Calu3 (cell line): ENCODE data around the gene POLDIP3. TPM values are rescaled to one million over a fixed set of nuclear protein-coding genes. Genes with fewer than 3 reads are reported as not detected.
A peak's percentile ranks its signal among the peaks of the same experiment; 100 is the strongest.

ENCODE experiments used
- BruUV-seq: library from RNA; stranded (reverse); fragments of 400-500 nt; replicated peaks from 2 replicates; lab custom pipeline; 2021; lab: Mats Ljungman, UMichigan
- CTCF ChIA-PET: fragments of 300-600 bp; sonication (Branson Sonifier 250); formaldehyde crosslinking; loops from one replicate; lab custom pipeline; 2022; ENCODE audit warnings: antibody characterized with exemption; lab: Charles Lee
- DNase-seq: peaks from one replicate; pipeline ENCODE4 v3.0.0; 2022
- H3K27ac Mint-ChIP-seq: one replicate; pipeline ENCODE4 v1.8.0; 2022; ENCODE audit warnings: mixed read lengths; ENCODE audit not compliant: unreplicated experiment
- H3K27me3 Mint-ChIP-seq: one replicate; pipeline ENCODE4 v1.8.0; 2022; ENCODE audit warnings: mixed read lengths; ENCODE audit not compliant: unreplicated experiment
- H3K36me3 Mint-ChIP-seq: one replicate; pipeline ENCODE4 v1.8.0; 2022; ENCODE audit warnings: mild to moderate bottlenecking, moderate library complexity, mixed read lengths; ENCODE audit not compliant: insufficient read depth, unreplicated experiment
- H3K4me1 Mint-ChIP-seq: one replicate; pipeline ENCODE4 v1.8.0; 2022; ENCODE audit warnings: mild to moderate bottlenecking, low read depth, mixed read lengths; ENCODE audit not compliant: unreplicated experiment
- H3K4me3 Mint-ChIP-seq: one replicate; pipeline ENCODE4 v1.8.0; 2022; ENCODE audit warnings: mild to moderate bottlenecking, low read depth, moderate library complexity, mixed read lengths; ENCODE audit not compliant: unreplicated experiment
- H3K9me3 Mint-ChIP-seq: one replicate; pipeline ENCODE4 v1.8.0; 2022; ENCODE audit warnings: low read depth, mixed read lengths; ENCODE audit not compliant: unreplicated experiment
- CTCF ChIP-seq: fragments of 200-600 bp; IDR thresholded peaks from one replicate; pipeline ENCODE4 v1.8.0; 2022; ENCODE audit warnings: antibody characterized with exemption; ENCODE audit not compliant: unreplicated experiment
- intact Hi-C: fragments of 100-400 bp; cut with micrococcal nuclease; formaldehyde crosslinking; loops from one replicate; pipeline ENCODE4 v1.10.0; 2022; ENCODE audit not compliant: unreplicated experiment
- total RNA-seq: library from RNA; stranded (reverse); gene quantifications from 2 replicates; pipeline ENCODE4 v1.2.3, GENCODE V29; 2022

The POLDIP3 gene
- total RNA-seq, 1 experiment from 2014 or later = 60.1 TPM

- no peak for TF ChIP-seq CTCF
- no peaks in the 10 kb centered on the region for H3K27me3 Mint-ChIP-seq
- DNase-seq = no peak
- H3K27ac Mint-ChIP-seq = peak overlapping the region; percentile 55
- CTCF ChIA-PET = no interaction called here
- no peak overlapping the region for H3K4me3 Mint-ChIP-seq
- intact Hi-C loops = no loop called here
- H3K9me3 Mint-ChIP-seq = no peaks in the 10 kb centered on the region
- BruUV-seq = no TSS peak
- peaks cover 22% of the 10 kb centered on the region for H3K36me3 Mint-ChIP-seq
- no peaks in the 10 kb centered on the region for H3K4me1 Mint-ChIP-seq
Measured at GRCh38 chr22:42562684-42563083, 52.0 kb downstream of the POLDIP3 start.

DNA sequence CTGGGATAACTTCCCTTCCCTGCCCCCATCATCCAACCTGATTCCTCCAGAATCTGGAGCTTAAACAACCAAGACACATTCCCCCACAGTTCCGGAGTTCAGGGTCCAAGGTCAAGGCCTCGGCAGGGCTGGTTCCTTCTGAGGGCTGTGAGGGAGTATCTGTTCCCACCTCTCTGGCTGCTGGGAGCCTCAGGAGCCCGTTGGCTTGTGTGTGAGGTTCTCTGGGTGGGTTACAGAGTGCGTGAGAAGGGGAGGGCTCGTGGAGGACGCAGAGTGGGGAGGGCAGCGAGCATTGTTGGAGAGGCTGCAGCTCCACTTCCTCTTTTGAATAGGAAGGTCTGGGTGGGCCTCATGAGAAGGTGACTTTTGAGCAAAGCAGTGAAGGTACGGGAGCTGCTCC, 52.4 kb downstream of the POLDIP3 start:
- Mint-ChIP-seq H3K4me1 (no peaks in the 10 kb centered on the region), H3K27ac (peak overlapping the region; percentile 55), H3K27me3 (no peaks in the 10 kb centered on the region), H3K9me3 (no peaks in the 10 kb centered on the region), H3K36me3 (peaks cover 22% of the 10 kb centered on the region), H3K4me3 (no peak overlapping the region)
- BruUV-seq = no TSS peak
- no peak for DNase-seq
- intact Hi-C loops = no loop called here
- CTCF ChIA-PET = no interaction called here
- TF ChIP-seq CTCF = no peak

DNA sequence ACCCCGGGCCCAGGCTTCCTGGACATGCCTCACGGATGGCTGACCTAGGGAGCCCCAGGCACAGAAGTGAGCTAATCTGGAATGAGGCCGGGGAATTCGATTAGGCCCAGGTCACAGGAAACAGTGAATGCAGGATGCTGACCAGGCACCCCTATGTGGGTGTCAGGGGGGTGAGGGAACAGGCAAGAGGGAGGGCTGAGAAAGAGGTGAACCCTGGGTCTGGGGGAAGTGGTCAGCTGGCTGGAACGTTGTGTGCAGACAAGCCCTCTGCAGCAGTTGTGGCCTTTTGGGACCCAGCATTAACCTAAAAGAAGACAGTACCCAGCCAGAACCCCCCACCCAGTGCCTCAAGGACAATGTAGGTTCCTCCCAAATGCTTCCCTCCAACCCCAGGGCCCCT, 52.8 kb downstream of the POLDIP3 start:
- no peak for TF ChIP-seq CTCF
- H3K9me3 Mint-ChIP-seq = no peaks in the 10 kb centered on the region
- no peak for DNase-seq
- no TSS peak for BruUV-seq
- H3K4me1 Mint-ChIP-seq = no peaks in the 10 kb centered on the region
- CTCF ChIA-PET = no interaction called here
- H3K36me3 Mint-ChIP-seq = peaks cover 22% of the 10 kb centered on the region
- H3K4me3 Mint-ChIP-seq = no peak overlapping the region
- no peak overlapping the region for H3K27ac Mint-ChIP-seq
- intact Hi-C loops = no loop called here
- no peaks in the 10 kb centered on the region for H3K27me3 Mint-ChIP-seq

DNA sequence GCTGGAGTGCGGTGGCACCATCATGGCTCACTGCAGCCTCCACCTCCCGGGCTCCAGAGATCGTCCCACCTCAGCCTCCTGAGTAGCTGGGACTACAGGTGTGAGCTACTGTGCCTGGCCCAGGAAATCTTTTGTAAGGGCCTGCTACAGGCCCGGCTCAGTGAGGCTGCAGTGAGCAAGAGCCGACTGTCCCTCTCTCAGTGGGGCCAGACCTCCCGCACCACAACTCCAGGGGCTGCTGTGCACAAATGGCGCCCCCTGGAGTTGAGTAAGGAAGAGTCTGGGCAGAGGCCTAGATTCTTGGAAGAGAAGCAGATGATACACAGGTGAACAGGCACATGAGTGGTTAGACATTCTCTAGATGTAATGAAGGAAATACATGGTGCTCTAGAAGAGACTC, 53.9 kb downstream of the POLDIP3 start:
- TF ChIP-seq CTCF = no peak
- Mint-ChIP-seq H3K4me1 (no peaks in the 10 kb centered on the region), H3K4me3 (no peak overlapping the region), H3K27ac (peak overlapping the region; percentile 50), H3K36me3 (peaks cover 19% of the 10 kb centered on the region), H3K27me3 (no peaks in the 10 kb centered on the region), H3K9me3 (no peaks in the 10 kb centered on the region)
- intact Hi-C loops = no loop called here
- CTCF ChIA-PET = interaction anchor here (0.7 to 1.1 kb wide), 2 partner anchors 9 to 99 kb away, joined by 4 to 7 read pairs; no protein-coding TSS in a partner anchor
- DNase-seq = no peak
- BruUV-seq = no TSS peak
